NCI-H2196 treated with DMSO at 0.1 percent for 48 hours (cell line): ENCODE measurements around the gene NALCN.

Source experiments
- DNase-seq: peaks from one replicate; lab custom pipeline; 2025; ENCODE audit not compliant: unreplicated experiment; lab: John Stamatoyannopoulos, UW

Gene NALCN

DNA sequence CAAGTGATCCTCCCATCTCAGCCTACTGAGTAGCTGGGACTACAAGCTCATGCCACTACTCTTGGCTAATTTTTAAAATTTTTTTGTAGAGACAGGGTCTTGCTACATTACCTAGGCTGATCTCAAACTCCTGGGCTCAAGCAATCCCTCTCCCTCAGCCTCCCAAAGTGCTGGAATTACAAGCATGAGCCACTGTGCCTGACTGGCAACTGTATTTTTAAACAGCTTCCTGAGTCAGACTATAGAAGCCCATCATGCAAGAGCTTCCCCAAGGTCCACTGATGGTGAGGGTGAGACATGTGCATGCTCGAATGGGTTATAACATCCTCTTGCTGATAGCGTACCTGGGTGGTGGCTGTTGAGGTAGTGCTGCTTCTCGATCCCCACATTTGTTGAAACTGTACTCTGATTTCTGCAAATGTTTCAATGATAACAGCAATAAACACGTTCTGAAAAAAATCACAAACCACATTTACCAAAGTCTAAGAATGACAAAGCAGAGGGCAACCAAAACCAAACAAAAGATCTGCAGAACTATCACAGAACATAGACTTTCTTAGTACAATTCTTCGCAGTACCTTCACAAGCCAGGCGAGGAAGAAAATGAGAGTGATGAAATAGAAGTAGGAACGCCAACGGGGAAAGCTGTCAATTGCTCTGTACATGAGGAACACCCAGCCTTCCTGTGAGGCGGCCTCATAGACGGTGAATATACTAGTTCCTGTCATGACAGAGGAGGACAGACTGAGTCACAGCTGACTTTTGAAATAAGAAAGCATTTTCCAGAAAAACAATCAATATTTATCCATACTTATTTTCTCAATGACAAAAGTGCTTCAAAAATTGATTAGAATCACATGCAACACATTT is 124.4 kb downstream of the NALCN start:
- no peak for DNase-seq

GRCh38 chr13:101291206-101291605 is 125.1 kb downstream of the NALCN start:
- DNase-seq: no peak

DNA sequence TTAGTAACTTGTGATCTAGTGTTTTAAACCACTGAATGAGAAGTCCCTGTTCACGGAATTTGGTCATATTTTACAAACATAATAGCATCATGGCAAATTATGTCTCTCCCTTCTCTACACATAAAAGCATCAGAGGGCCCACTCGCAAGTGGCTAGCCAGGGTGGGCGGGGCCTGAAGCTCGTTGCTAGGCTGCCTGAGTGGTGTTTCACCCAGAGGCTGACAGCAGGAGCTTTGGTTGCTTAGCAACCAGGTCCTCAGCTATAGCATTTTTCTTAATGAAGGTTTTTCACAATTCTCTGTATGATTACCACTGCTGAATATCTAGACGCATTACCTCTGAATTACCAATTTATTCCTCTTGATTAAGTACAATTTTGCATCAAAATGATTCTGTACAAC is 126.5 kb downstream of the NALCN start:
- peak; percentile 14 for DNase-seq

DNA sequence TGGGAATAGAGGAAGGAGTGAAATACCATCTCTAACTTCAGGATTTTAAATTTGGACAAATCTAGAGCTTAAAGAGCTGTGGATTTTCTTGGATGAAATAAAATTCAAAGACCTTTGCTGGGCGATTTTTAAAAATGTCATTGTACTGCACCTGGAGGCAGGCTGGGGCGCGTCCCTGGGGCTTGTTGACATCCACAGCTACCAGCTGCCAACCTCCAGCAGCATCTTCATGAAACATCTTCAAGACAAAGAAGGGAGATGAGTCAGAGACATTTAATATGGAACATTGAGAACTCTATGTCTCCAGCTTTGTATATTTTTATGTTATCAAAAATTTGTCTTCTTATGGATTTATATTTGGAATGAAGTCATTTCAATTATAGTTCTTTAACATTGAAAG is 132.5 kb downstream of the NALCN start:
- DNase-seq: no peak

GRCh38 chr13:101272886-101273285 is 143.4 kb downstream of the NALCN start:
- DNase-seq: no peak

GRCh38 chr13:101271681-101272245 is 144.5 kb downstream of the NALCN start:
- no peak for DNase-seq

DNA sequence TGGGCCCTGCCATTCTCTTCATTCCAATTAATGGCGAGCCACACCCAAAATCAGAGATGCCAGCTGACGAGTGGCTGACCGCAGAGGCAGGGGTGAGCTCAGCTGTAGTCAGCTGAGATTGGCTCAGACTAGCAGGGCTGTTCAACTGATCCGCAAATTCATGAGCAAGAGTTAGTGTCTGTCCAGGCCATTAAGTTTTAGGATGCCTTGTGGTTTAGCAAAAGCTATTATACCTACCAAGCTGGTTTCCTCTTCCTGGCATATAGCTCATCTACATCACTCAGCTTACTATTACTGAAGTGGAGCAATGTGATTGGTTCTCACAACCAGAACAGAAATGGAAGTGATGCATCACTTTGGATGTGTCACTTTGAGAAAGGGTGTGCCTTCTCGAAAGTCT is 148.7 kb downstream of the NALCN start:
- no peak for DNase-seq

- DNase-seq: no peak
Measured at GRCh38 chr13:101265934-101266333, 150.4 kb downstream of the NALCN start.

GRCh38 chr13:101264931-101265330 is 151.4 kb downstream of the NALCN start:
- no peak for DNase-seq

DNA sequence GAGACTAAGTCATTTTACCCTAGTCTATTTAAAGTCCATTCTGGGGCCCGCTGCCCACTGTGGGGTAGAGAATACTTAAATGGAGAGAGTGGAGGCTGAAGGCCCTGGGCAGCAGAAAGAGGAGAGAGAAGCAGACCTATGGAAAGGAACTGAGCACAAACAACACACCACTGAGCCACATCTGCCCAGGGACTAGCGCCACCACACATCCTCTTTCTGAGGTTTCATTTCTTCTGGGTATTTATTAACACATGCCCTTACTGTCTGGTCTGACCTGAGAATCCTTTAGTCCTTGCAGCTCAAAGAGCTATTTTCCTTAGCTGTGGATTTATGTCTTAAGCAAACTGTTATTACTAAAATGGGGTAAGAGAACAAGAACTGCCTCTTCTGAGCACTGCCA is 154.0 kb downstream of the NALCN start:
- no peak for DNase-seq

DNA sequence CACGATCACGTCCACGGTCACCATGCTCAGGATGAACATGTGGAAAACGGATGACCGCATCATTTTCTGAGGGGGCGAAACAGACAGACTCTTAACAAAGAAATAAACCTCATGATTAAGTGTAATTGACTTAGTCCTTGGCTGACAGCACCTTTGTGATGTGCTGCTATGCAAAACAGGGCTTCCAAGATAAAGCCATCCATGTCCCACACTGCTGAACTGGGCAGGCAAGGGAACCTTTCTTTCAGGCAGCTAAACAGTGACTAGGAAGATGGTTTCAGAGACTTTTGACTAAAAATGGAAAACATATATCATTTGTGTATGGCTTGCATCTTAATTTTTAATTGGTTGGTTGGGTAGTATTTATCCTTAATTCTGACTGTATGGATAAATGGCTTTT is 157.8 kb downstream of the NALCN start:
- no peak for DNase-seq

DNA sequence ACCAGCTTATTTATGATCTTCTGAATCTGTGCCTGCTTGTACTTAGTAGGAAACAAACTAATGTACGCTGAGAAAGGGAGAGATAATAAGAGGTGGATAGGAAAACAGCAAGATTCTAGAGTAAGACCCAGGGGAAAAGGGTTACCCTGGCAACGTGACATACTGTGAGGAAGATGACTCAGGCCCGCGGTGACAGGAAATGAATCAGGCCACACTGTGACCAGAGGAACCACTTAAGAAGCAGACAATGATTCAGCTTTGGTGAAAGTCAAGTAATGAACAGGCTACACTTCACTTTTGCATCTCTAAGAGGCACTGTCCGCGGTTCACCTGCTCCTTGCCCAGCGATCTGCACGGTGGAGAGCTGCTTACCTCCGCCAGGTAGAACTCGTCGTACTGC is 158.2 kb downstream of the NALCN start:
- no peak for DNase-seq

GRCh38 chr13:101248739-101249514 is 167.4 kb downstream of the NALCN start:
- DNase-seq: no peak

- no peak for DNase-seq
Measured at GRCh38 chr13:101242720-101243119, 173.6 kb downstream of the NALCN start.

- no peak for DNase-seq
Measured at GRCh38 chr13:101238555-101238954, 177.8 kb downstream of the NALCN start.

GRCh38 chr13:101231751-101232428 is 184.4 kb downstream of the NALCN start:
- no peak for DNase-seq

- DNase-seq: no peak
Measured at GRCh38 chr13:101230271-101230890, 185.9 kb downstream of the NALCN start.

DNA sequence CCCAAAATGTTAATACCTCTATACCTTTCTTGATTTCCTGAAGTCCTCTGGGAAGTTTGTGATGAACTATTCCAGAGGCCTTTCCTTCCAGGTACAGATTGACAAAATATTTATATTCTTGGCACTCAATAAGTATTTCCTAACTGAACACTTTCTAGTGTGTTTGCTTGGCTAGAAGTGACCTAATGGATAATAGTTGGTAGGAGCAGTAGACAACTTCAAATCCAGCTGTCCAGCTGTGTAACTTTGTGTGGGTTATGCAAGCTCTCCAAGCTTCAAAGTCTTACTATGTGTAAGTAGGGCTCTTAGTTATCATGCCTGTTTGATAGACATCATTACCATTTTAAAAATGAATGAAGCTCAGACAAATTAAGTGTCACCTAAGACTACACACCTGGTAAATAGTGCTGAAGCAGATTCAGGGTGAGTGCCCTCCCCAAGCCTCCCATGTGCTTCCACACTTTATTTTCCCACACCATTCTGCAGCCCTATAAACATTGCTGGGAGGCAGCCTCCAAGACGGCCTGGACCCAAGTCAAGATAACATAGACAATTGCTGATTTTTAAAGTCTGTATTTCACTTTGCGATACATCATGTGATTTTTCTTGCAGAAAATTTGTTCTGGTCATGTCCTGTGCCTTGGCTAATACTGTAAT is 196.6 kb downstream of the NALCN start:
- DNase-seq: no peak

- DNase-seq: no peak
Measured at GRCh38 chr13:101218484-101218883, 197.8 kb downstream of the NALCN start.

- no peak for DNase-seq
Measured at GRCh38 chr13:101217086-101217485, 199.2 kb downstream of the NALCN start.
